Stimulated activated naive CD8-positive, alpha-beta T cell treated with anti-CD3 and anti-CD28 coated beads, Interleukin-15, amount 100 ng/mL, for 72 hours (primary cell): ENCODE data around the gene TARS3.
A peak's percentile ranks its signal among the peaks of the same experiment; 100 is the strongest.
"Not testable (repeated sequence)": the region's sequence is repeated elsewhere in the genome, so short reads cannot be mapped to it uniquely, and the experiment has no call there.

Experiments
- ATAC-seq: fragments of 150-1000 bp; cut with Tn5 transposase; 2 replicates; pipeline ENCODE4 v1.10.0; 2021; ENCODE audit warnings: mild to moderate bottlenecking, moderate library complexity
- DNase-seq, 2 donors: peaks; one replicate each; pipeline ENCODE4 v3.0.0; 2021 to 2022
- H3K27ac Mint-ChIP-seq, 2 donors: one replicate each; pipeline ENCODE4 v1.8.0; 2022; ENCODE audit warnings: mild to moderate bottlenecking in 2 of 2, mixed read lengths in 2 of 2, moderate library complexity in 2 of 2
- H3K27me3 Mint-ChIP-seq: one replicate; pipeline ENCODE4 v1.8.0; 2022; ENCODE audit warnings: mixed read lengths
- H3K4me1 Mint-ChIP-seq: one replicate; pipeline ENCODE4 v1.8.0; 2022; ENCODE audit warnings: mild to moderate bottlenecking, mixed read lengths
- H3K4me3 Mint-ChIP-seq, 2 donors: one replicate each; pipeline ENCODE4 v1.8.0; 2022; ENCODE audit warnings: mild to moderate bottlenecking in 2 of 2, mixed read lengths in 2 of 2, moderate library complexity in 1 of 2
- H3K9me3 Mint-ChIP-seq, 2 donors: one replicate each; pipeline ENCODE4 v1.8.0; 2022; ENCODE audit warnings: mixed read lengths in 2 of 2

Gene TARS3

DNA sequence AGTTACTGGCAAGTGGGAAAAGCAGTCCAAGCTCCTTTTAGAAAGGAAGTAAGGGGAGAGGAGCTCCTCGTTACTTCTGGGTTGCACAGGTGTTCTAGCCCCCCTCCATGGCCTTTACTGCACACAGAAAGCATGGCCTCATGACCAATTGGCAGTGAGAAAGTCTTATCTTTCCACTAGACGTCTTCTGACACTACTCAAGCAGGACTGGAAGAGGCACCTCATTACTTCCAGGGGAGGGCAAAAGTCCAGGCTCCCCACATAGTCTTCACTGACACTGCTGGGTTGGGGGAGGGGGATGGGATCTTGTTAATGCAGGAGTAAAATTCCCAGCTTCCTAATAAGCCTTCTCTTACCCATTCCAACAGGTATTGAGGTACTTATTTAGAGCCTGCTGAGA lies 44.5 kb downstream of the TARS3 start:
- H3K4me1 Mint-ChIP-seq: peaks cover 6% of the 10 kb centered on the region
- H3K27me3 Mint-ChIP-seq: no peaks in the 10 kb centered on the region
- H3K27ac Mint-ChIP-seq: no peak overlapping the region
- ATAC-seq: no peak
- H3K9me3 Mint-ChIP-seq: no peaks in the 10 kb centered on the region
- H3K4me3 Mint-ChIP-seq: no peak overlapping the region
- no peak for DNase-seq

DNA sequence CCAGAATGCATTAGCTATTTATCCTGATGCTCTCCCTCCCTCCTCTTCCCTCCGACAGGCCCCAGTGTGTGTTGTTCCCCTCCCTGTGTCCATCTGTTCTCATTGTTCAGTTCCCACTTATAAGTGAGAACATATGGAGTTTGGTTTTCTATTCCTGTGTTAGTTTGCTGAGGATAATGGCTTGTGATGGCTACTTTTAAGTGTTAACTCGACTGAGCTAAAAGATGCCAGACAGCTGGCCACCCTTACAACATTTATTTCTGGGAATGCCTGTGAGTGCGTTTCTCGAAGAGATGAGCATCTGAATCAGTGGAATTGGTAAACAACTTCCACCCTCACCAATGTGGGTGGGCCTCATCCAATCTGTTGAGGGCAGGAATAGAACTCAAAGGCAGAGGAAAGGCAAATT lies 47.3 kb downstream of the TARS3 start:
- Mint-ChIP-seq H3K9me3 (no peaks in the 10 kb centered on the region), H3K4me3 (no peak overlapping the region), H3K4me1 (peaks cover 13% of the 10 kb centered on the region), H3K27ac (no peak overlapping the region), H3K27me3 (no peaks in the 10 kb centered on the region)
- ATAC-seq (no peak), DNase-seq (no peak)

DNA sequence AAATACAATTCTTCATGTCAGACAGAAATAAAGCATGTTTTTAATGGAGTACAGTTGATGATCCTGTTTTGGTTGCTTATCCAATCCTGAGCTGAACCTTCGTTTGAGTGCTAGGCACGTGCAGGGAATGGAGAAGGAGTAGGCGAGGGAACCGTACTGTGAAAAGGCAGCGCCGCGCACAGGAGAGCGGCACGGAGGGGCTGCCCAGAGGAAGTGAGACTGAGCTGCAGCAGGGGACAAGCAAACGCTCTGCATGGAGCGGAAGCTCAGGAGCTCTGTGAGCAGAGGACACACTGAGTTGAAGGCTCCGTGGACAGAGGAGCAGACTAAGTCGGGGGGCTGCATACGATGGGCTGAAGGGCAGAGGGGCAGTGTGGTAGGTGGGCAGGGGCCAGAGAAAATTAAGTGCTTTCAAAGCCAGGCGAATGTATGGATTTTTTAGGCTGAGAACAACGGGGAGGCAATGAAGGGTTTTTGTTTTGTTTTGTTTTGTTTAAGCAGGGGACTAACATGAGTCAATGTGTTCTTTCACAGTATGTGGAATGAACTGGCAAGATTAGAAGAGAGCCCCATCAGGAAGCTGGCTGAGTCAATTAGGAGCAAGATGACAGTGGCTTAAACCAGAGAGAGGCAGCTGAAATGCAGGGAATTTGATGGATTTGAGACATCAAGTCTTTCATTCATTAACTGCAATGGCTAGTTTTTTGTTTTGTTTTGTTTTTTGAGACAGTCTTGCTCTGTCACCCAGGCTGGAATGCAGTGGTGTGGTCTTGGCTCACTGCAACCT lies 48.3 kb downstream of the TARS3 start:
- H3K27me3 Mint-ChIP-seq: no peaks in the 10 kb centered on the region
- no peak overlapping the region for H3K4me3 Mint-ChIP-seq
- H3K9me3 Mint-ChIP-seq: no peaks in the 10 kb centered on the region
- DNase-seq (no peak), ATAC-seq (no peak)
- peak overlapping the region in 1 of 2 donors; percentile 40 for H3K27ac Mint-ChIP-seq
- peaks cover 13% of the 10 kb centered on the region for H3K4me1 Mint-ChIP-seq

DNA sequence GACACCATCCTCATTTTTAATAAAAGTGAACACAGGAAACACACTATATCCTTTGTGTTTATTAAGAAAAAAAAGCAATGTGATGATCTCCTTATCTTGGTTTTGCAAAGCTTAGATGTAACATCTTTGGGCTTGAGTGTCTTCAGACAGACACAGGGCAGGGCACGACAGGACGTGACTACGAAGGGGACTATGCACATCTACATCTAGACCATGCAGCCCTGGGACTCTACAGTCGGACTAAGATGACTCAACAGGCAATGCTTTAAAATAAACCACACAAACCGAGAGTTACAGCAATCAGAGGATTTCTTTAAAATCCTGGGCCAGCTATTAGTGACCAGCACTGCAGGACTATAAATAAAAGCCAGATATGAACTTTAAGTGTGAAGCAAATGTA lies 49.3 kb downstream of the TARS3 start:
- H3K4me3 Mint-ChIP-seq: no peak overlapping the region
- no peaks in the 10 kb centered on the region for H3K9me3 Mint-ChIP-seq
- H3K27ac Mint-ChIP-seq: no peak overlapping the region
- DNase-seq (no peak), ATAC-seq (no peak)
- peaks cover 13% of the 10 kb centered on the region for H3K4me1 Mint-ChIP-seq
- no peaks in the 10 kb centered on the region for H3K27me3 Mint-ChIP-seq

DNA sequence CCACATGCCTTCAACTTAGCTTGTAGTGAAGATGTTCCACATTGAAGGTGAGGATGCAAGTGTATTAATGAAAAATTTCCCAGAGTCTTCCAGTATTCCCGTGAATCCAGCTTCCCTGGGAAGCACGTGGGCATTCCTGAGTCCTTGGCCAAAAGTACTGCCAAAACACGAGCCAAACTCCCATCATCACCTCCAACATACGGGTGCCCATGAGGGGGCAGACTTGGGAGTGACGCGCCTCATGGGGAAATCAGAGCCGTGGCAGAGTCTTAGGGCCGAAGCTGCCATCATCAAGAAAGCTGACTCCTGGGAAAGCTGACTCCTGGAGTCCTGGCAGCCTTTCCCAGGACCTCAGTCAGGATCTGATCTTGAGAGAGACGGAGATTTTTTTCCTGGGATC lies 52.0 kb downstream of the TARS3 start:
- Mint-ChIP-seq H3K27ac (no peak overlapping the region), H3K4me3 (no peak overlapping the region), H3K4me1 (peaks cover 13% of the 10 kb centered on the region), H3K9me3 (no peaks in the 10 kb centered on the region), H3K27me3 (no peaks in the 10 kb centered on the region)
- DNase-seq (no peak), ATAC-seq (no peak)

DNA sequence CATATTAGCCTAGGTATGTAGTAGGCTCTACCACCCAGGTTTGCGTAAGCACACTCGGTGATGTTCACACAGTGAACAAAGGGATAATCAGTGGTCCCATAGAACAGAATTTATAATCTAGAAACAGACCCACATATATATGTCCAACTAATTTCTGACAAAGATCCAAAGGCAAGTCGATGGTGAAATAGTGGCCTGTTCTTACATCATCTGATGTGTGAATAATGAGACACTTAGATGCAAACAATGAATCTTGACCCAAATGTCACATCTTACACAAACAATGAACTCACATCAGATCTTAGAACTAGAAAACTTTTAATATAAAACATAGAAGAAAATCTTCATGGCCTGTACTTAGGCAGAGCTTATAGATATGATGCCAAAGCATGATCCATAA lies 54.5 kb downstream of the TARS3 start:
- no peak overlapping the region for H3K27ac Mint-ChIP-seq
- no peaks in the 10 kb centered on the region for H3K9me3 Mint-ChIP-seq
- ATAC-seq (no peak), DNase-seq (no peak)
- peaks cover 13% of the 10 kb centered on the region for H3K4me1 Mint-ChIP-seq
- H3K27me3 Mint-ChIP-seq: no peaks in the 10 kb centered on the region
- no peak overlapping the region for H3K4me3 Mint-ChIP-seq

DNA sequence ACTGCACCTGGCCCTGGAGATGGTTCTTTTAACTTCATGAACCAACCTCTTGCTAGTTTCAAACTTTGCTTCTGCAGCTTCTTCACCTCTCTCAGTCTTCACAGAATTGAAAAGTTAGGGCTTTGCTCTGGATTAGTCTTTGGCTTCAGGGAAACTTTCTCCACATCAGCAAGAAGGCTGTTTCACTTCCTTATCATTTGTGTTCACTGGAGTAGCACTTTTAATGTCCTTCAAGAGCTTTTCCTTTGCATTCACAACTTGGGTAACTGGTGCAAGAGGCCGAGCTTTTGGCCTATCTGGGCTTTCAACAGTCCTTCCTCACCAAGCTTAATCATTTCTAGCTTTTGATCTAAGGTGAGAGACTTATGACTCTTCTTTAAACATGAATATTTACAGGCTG lies 56.4 kb downstream of the TARS3 start:
- Mint-ChIP-seq H3K4me1 (no peaks in the 10 kb centered on the region), H3K9me3 (no peaks in the 10 kb centered on the region), H3K27me3 (no peaks in the 10 kb centered on the region), H3K27ac (peak overlapping the region in 1 of 2 donors; percentile 11), H3K4me3 (no peak overlapping the region)
- ATAC-seq: no peak
- DNase-seq: no peak

DNA sequence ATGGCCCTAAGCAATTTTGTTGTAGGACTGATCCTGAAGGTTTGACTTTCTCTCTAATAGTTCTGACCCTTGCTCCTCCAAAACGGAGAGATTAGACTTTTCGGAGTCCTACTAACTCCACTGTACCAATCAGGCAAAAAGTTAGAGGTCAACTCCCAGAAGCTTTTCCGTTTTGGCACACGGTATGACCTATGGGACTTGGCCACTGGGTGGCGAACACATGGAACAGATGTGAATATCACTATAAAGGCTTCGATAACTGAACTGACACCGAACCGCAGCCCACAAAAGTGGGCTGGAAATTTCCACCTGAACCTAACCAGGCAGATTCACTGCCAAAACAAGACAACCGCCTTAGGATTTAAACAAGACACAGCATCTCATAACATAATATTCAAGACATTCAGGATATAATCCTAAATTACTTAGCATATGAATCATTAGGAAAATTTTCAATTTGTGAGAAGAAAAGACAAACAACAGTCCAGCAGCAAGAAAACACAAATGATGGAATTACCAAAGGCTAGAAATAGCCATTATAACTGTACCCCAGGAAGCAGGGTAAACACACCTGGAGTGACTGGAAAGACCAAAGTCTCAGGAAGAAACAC lies 59.9 kb downstream of the TARS3 start:
- Mint-ChIP-seq H3K27ac (peak overlapping the region in 1 of 2 donors; percentile 41), H3K27me3 (no peaks in the 10 kb centered on the region), H3K4me1 (no peaks in the 10 kb centered on the region), H3K9me3 (no peaks in the 10 kb centered on the region), H3K4me3 (no peak overlapping the region)
- no peak for DNase-seq
- no peak for ATAC-seq

DNA sequence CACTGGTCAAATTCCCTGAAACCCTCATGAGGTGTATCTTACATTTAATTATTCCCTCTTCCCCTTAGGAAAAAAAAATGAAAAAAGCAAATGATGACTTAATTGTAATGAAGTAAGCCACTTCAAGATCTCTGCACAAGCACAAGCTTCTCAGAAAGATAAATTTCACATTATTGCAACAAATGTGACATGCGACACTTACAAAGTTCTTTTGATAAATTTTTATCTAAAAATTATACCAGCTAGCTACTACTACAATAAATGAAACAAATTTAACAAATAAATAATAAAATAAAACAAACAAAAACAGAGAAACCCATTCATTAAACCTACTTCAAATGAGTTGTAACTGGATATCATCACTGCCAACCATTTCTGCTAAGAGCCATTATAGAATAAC lies 62.1 kb downstream of the TARS3 start:
- no peaks in the 10 kb centered on the region for H3K9me3 Mint-ChIP-seq
- H3K4me1 Mint-ChIP-seq: no peaks in the 10 kb centered on the region
- no peaks in the 10 kb centered on the region for H3K27me3 Mint-ChIP-seq
- no peak for DNase-seq
- no peak for ATAC-seq
- no peak overlapping the region for H3K27ac Mint-ChIP-seq
- no peak overlapping the region for H3K4me3 Mint-ChIP-seq

DNA sequence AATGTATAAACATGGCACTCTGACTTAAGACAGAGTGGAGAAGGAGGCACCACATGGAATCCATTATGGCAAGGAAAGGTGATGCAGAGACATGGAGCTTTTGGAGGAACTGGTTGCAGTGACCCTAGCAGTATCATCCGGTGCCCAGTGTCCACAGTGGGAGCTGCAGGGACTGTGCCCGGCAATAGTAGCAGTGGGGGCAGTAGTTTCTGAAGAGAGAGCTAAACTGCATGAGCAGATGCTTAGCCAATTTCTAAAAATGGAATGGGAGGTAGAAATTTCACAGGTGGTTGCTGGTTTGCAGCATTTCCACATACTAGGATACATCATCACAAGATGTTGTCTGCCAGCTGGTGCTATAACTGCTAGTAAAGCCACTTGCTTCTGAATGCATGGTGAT lies 64.3 kb downstream of the TARS3 start:
- Mint-ChIP-seq H3K4me3 (no peak overlapping the region), H3K4me1 (peaks cover under 1% of the 10 kb centered on the region), H3K9me3 (no peaks in the 10 kb centered on the region), H3K27me3 (no peaks in the 10 kb centered on the region), H3K27ac (no peak overlapping the region)
- ATAC-seq: no peak
- DNase-seq: no peak

DNA sequence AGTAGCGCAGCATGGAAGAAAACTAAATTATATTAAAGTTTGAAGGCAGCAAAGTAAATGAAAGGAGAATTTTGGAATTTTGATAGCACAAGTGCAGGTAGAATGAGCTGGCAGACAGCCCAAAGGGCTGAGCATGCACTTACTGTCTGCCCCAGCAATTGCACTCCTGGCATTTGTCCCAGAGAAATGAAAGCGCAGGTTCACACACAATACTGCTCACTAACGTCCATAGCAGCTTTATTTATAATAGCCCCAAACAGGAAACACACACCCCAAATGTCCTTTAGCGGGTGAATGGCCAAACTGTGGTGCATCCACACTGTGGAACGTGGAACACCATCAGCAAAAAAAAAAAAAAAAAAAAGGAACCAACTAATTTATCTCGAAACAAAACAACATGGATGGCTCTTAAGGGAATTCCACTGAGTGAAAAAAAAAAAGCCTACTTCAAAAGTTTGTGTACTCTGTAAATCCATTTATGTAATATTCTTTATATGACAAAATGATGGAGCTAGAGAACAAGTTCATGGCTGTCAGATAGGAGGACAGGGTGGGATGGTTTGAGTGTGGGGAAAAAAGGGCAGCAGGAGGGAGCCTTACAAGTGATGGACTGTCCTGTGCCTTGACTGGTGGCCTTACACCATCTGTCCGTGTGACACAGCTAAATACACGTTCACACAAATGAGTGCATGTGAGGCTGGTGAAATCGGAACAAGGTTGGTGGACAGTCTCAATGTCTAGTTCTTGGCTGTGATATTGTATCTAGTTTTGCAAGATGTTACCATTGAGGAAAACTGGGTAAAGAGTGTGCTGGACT lies 66.1 kb downstream of the TARS3 start:
- ATAC-seq: no peak
- no peaks in the 10 kb centered on the region for H3K27me3 Mint-ChIP-seq
- no peaks in the 10 kb centered on the region for H3K9me3 Mint-ChIP-seq
- no peak overlapping the region for H3K27ac Mint-ChIP-seq
- no peak for DNase-seq
- no peak overlapping the region for H3K4me3 Mint-ChIP-seq
- H3K4me1 Mint-ChIP-seq: peaks cover 16% of the 10 kb centered on the region

DNA sequence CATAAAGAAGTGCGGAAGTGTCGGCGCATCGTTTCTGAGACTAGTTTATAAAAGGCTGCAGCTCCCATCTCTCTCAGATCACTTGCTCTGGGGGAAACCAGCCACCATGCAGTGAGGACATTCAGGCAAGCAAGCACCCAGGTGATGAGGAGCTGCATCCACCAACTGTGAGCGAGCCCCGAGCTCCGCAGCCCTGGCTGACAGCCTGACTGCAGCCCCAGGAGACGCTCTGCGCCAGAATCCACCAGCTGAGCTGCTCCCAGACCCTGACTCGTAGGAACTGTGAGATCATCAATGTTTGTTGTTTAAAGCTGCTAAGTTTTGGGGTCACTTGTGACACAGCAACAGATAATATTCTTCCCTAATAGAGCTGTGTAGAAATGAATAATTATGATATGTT lies 67.1 kb downstream of the TARS3 start:
- Mint-ChIP-seq H3K9me3 (no peaks in the 10 kb centered on the region), H3K4me3 (no peak overlapping the region), H3K4me1 (peaks cover 16% of the 10 kb centered on the region), H3K27me3 (no peaks in the 10 kb centered on the region), H3K27ac (no peak overlapping the region)
- no peak for DNase-seq
- ATAC-seq: no peak

DNA sequence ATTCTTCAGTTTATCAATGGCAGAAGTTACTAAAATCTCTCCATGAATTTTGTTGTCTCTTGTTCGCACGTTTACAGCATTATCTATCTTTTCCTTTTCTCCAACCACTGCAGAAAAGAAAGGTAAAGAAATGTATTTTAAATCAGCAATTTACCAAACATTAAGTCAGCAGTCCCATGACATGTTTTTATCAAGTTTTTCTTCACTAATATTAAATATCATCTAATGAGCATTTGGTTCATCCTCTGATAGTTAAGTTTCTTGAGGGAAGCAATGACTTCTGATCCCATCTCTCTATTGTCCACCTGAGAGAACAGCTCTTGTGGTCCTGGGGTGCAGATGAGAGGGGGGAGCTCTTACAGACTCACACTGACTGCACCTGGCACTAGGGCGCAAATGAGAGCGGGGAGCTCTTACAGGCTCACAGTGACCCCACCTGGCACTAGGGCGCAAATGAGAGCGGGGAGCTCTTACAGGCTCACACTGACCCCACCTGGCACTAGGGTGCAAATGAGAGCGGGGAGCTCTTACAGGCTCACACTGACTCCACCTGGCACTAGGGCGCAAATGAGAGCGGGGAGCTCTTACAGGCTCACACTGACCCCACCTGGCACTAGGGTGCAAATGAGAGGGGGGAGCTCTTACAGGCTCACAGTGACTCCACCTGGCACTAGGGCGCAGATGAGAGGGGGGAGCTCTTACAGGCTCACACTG lies 69.5 kb downstream of the TARS3 start:
- not testable (repeated sequence) for H3K27ac Mint-ChIP-seq, H3K4me3 Mint-ChIP-seq, H3K27me3 Mint-ChIP-seq, H3K9me3 Mint-ChIP-seq, ATAC-seq
- peak in 1 of 2 donors; percentile 39 for DNase-seq
- H3K4me1 Mint-ChIP-seq: peaks cover 33% of the 10 kb centered on the region

DNA sequence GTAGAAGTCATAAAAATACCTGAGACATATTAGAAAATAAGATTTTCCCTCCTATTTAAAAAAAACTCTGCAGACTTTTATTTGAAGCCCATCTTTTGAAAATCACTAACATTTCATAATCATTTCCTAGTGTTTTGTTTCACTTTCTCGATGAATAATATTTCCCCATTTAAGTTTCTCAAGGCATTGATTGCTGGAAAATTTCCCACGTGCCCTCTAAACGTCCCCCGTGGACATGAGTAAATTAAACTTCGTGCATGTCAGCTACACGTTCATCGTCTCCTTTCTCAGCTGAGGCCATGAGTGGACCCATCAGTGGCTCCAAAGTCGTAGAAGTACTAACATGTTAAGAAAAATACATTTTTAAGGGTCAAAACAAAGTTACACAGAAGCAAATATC lies 70.1 kb downstream of the TARS3 start:
- H3K9me3 Mint-ChIP-seq: no peaks in the 10 kb centered on the region
- peaks cover 39% of the 10 kb centered on the region for H3K4me1 Mint-ChIP-seq
- no peak for ATAC-seq
- no peak for DNase-seq
- H3K4me3 Mint-ChIP-seq: peak overlapping the region in 1 of 2 donors; percentile 21
- H3K27me3 Mint-ChIP-seq: no peaks in the 10 kb centered on the region
- no peak overlapping the region for H3K27ac Mint-ChIP-seq

DNA sequence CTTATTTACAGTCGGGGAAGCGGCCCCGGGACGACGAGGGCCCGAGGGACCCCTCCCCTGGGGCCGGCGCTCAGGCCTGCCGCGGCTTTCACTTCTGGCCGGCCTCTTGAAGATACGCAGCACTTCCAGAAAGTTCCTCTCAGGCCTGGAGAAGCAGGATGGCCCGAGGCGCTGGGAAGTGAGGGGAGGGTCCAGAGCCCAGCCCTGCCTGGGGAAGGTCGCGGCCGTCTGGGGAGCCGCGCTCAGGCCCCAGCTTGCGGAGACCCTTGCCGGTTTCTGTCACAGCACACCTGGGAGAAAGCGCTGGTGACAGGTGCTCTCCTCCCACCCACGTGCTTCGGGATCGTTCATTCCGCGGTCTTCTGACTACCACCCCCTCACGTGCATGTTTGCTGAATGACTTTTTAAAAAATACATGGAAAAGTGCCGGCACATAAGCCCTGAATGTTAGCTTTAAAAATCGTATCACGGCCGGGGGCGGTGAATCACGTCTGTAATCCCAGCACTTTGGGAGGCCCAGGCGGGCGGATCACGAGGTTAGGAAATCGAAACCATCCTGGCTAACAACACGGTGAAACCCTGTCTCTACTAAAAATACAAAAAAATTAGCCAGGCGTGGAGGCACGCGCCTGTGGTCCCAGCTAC lies 71.4 kb downstream of the TARS3 start:
- Mint-ChIP-seq H3K4me1 (peaks cover 48% of the 10 kb centered on the region), H3K4me3 (peak overlapping the region; percentile 95 to 98), H3K27me3 (no peaks in the 10 kb centered on the region)

More for the DNA sequence above, 71.4 kb downstream of the TARS3 start:
- ATAC-seq (no peak), DNase-seq (no peak)
- Mint-ChIP-seq H3K27ac (peak overlapping the region; percentile 97 to 98), H3K9me3 (no peaks in the 10 kb centered on the region)
